Cortex of kidney (tissue), 1 donor: ENCODE measurements around the gene TET1.
"Not testable (repeated sequence)": the region's sequence is repeated elsewhere in the genome, so short reads cannot be mapped to it uniquely, and the experiment has no call there.

Experiments
- DNase-seq: peaks from one replicate; lab custom pipeline; 2025; lab: John Stamatoyannopoulos, UW

TET1 gene

DNA sequence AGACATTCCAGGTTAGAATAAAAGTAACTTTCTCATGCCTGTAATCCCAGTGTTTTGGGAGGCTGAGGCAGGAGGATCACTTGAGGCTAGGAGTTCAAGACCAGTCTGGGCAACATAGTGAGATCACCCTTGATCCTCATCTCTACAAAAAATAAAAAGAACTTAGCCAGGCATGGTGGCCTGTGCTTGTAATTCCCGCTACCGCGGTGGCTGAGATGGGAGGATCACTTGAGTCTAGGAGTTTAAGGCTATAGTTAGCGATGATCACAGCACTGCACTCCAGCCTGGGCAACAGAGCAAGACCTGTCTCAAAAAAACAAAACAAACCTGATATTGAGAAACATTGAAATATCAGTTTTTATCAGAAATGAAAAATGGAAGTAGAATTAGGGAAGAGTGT, 4.6 kb downstream of the TET1 start:
- DNase-seq: no peak

- no peak for DNase-seq
These were observed 5.5 kb downstream of the TET1 start for GRCh38 chr10:68565658-68566057.

GRCh38 chr10:68566351-68566750, 6.2 kb downstream of the TET1 start:
- DNase-seq: no peak

DNA sequence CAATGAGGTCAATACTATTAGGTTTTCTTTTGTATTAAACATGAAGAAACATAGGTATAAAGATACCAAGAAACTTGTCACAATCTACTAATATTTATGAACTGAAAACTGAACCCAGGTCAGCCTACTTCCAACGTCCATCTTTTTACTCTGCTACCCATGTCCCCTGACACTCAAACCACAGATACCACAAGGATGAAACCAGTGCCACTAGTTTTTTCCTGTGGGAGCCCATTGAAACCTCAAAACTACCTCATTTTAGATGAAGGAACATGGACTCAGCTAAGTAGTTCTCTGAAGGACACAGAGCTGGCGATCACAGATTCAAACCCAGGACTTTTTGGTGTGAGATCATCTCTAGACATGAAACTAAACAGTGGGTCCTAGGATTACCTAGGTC, 6.8 kb downstream of the TET1 start:
- no peak for DNase-seq

DNA sequence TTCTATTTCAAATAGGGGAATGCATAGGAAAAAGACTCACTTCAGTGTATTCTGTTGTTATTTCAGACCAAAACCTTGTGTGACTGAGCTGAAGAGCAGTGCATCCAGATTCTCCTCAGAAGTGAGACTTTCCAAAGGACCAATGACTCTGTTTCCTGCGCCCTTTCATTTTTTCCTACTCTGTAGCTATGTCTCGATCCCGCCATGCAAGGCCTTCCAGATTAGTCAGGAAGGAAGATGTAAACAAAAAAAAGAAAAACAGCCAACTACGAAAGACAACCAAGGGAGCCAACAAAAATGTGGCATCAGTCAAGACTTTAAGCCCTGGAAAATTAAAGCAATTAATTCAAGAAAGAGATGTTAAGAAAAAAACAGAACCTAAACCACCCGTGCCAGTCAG, 12.0 kb downstream of the TET1 start:
- DNase-seq: no peak

- DNase-seq: no peak
These were observed 13.9 kb downstream of the TET1 start for GRCh38 chr10:68574051-68574450.

- no peak for DNase-seq
These were observed 16.0 kb downstream of the TET1 start for GRCh38 chr10:68576118-68576517.

- DNase-seq: no peak
These were observed 18.8 kb downstream of the TET1 start for GRCh38 chr10:68578974-68579373.

DNA sequence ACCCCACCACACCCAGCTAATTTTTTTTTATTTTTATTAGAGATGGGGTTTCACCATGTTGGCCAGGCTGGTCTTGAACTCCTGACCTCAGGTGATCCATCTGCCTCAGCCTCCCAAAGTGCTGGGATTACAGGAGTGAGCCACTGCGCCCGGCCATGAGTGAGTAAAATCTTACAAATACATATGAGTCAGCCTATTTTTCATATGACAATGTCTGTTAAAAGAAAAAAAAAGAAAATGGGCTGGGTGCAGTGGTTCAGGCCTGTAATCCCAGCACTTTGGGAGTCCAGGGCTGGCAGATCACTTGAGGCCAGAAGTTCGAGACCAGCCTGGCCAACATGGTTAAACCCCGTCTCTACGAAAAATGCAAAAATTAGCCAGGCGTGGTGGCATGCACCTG, 24.1 kb downstream of the TET1 start:
- DNase-seq: not testable (repeated sequence)

DNA sequence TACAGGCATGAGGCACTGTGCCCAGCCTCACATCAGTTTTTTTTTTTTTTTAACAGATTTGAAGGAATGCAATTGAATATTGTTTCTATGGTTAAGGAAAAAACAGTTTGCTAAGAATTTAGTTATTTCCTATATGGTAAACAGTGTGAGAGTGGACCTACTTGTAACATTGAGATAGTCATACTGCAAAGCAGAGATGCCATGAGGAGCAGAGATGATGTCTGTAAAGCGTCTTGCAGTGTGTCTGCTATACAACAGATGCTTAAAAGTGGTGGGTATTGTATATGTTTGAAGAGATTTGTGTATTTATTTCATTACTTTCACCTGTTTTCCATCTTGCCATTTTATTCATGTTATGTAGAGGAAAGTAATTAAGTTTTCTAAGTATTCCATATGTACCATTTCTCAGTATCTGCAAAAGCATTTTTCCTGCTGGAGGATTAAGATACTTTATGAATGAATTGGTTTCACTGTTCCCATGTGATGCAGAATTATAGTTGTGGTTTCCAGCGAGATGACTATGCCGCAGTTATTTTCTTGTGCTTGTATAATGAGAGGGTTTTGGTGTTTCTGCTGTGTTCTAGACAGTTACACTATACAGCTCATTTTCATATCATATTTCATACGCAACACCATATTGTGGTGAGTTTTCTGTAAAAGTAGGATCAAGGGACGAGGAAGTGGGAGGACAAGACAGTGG, 26.6 kb downstream of the TET1 start:
- DNase-seq: no peak

DNA sequence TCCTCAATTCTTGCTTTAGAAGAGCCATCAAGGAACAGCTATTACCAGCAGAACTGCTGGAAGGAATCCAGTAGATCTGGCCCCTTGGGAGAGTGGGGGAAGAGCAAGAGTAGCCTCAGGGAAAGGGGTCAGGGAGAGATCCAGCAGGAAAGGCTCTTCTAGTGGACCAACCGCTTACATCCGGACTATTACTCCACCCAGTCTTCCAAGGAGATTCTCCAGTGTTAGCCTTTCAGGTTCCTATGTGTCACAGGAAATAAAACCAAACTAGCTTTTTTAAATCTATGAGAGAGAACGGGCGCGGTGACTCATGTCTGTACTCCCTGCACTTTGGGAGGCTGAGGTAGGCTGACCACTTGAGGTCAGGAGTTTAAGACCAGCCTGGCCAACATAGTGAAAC, 34.3 kb downstream of the TET1 start:
- DNase-seq: no peak

GRCh38 chr10:68595513-68595912, 35.4 kb downstream of the TET1 start:
- DNase-seq: no peak

GRCh38 chr10:68597407-68597806, 37.3 kb downstream of the TET1 start:
- DNase-seq: no peak

DNA sequence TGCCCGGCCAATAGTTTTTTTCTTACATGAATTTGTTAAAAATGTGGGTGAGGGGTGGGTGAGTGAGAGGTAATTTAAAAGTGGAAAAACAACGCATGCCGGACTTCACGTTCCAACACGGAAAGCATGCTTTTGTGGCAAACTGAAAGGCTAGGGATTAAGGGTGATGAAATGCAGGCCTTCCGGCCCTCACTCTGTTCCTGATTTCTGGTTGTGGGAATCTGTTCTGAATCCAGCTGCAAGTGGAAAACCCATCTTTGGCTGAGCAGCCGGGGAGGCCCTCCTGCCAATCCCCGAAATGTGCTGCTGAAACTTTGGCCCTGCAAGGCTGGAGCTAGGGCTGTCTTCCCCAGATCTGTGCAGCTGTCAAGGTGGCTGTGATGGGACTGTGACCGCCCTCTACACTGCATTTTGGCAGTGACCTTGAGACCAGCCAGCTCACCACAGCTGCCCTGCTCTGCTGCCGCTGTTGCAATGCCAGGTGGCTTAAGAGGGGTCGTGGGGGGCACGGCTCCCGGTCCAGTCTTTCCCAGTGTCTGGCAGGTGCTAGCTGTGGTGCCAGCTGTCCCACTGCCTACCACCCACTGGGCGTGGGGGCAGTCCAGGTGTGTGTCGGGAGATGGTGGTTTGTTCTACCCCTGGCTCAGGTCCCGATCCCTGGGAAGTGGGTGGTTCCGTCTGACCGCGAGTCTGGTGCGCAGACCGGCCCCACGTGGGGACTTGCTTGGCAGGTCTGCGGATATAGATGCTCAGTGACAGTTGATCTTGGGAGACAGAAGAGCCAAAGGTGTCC, 39.0 kb downstream of the TET1 start:
- no peak for DNase-seq

GRCh38 chr10:68599771-68600040, 39.6 kb downstream of the TET1 start:
- DNase-seq: no peak

DNA sequence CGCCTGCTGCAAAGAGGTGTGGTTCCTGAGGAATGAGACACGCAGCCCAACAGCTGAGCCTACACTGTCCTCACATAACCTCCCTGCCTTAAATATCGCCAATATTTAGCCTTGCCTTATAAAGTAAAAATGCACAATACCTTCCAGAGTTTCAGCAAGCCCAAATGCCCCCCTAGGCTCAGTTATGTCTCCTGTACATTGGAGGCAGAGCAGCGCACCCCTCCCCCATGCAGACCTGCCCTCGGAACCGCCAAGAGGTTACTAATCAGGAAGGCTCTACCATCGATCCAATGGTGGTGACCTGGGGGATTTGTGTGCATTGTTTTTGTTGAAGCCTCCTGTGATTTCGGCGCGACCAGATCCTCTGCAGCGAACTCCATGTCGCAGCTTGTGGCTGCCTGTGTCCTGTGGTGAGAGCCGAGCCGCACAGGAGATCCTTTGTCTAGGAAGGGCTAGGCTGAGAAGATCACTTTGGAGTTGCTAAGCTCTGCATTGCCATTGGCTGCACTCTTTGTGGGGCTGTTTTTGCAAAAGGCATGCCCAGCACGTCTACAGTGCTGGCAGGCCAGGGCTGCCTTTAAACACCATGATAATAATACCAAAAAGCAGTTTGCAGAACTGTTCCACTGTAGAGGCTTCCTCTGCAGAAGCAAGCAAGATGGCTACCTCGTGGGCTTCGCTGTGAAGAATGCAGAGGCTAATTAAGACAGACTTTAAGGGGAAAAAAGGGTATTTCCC, 40.1 kb downstream of the TET1 start:
- no peak for DNase-seq

DNA sequence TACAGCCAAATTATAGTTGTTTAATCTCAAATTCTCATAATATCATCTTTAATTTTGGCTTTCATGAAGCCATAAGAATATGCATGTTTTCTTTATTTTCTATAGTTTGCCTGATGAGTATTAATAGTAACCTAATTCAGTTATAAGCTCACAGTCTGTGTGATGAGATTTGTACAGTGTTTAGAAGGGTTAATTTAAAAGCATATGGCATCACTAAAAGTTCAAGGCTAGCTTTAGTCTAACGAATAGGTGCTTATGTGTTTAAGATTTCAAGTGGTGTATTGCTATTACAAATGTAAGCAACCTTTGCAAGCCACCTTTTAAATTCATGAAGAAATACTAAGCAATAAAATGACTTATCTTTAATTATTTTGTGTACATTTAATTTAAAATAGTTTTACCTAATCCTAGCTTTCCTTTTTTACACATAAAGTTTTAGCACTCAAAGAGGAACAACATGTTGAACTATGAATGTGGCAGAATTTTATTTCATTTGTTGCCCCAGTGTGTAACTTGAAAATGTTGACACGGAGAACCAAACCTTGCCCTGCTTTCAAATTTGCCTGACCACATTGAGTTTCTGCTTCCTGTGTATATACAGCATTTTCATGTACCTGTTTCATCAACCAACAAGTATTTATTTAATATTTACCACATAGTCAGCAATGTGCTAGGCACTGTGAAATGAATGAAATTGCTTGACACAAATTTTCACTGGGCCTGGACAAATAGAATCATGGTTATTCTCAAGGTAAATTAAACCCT, 41.5 kb downstream of the TET1 start:
- DNase-seq: no peak

GRCh38 chr10:68602434-68602833, 42.3 kb downstream of the TET1 start:
- DNase-seq: no peak

DNA sequence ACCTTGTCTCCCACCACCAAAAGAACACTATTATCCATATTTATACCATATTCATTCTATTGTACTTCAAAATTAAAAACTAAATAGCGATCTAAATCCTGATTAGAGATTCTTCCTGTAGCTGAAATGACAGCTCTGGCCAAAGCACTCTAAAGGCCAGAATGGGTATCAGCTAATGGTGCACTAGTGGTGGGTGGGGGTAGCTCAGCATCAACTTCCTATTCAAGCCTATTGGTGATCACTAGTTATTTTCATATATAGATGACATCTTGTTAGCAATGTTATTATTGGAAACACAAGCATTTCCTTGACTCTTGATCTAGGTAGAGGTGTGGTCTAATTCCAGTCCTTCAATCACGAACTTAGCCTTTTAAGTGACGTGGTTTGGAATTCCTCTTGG, 43.6 kb downstream of the TET1 start:
- no peak for DNase-seq

GRCh38 chr10:68604441-68604840, 44.3 kb downstream of the TET1 start:
- no peak for DNase-seq

DNA sequence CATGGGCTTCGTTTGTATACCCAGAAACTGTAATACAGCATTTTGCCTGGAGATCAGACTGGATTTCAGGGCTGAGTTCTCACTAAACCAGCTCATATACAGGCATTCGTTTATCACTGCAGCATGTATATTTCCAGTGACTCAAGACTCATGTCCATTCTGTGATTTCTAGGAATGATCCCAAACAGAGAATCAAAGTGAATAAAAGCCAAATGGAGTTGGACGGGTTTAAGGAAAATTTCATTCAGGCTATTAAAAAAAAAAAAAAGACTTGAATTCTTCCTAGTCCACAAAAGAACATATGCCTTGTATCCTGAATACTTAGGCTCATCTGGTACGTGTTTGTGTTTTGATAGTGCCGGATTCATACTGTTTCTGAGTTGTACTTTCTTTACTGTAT, 46.8 kb downstream of the TET1 start:
- DNase-seq: no peak

DNA sequence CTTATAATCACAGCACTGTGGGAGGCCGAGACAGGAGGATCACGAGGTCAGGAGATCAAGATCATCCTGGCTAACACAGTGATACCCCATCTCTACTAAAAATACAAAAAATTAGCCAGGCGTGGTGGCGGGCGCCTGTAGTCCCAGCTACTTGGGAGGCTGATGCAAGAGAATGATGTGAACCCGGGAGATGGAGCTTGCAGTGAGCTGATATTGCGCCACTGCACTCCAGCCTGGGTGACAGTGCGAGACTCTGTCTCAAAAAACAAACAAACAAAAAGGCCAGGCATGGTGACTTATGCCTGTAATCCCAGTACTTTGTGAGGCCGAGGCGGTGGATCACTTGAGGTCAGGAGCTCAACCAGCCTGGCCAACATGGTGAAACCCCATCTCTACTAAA, 49.9 kb downstream of the TET1 start:
- DNase-seq: not testable (repeated sequence)

GRCh38 chr10:68611227-68611626, 51.1 kb downstream of the TET1 start:
- no peak for DNase-seq
